Neural progenitor cell (in vitro differentiated cells): ENCODE measurements around the gene AMN.

Experiments used
- CTCF ChIP-seq: fragments of 200-600 bp; sonication (generic); IDR thresholded peaks from 2 replicates; pipeline ENCODE4 v1.5.1; 2017; ENCODE audit warnings: antibody characterized with exemption, mild to moderate bottlenecking
- EZH2 ChIP-seq: fragments of 200-600 bp; sonication (generic); IDR thresholded peaks from 2 replicates; pipeline ENCODE4 v1.6.1; 2017; ENCODE audit warnings: antibody characterized with exemption, mild to moderate bottlenecking, moderate library complexity
- EZH2phosphoT487 ChIP-seq: fragments of 200-600 bp; sonication (generic); IDR thresholded peaks from 2 replicates; pipeline ENCODE4 v1.6.1; 2017; ENCODE audit warnings: antibody characterized with exemption

GRCh38 chr14:102965282-102965681 lies 42.8 kb downstream of the AMN start:
- TF ChIP-seq CTCF (no peak), EZH2 (no peak), EZH2phosphoT487 (no peak)
